Retinal pigment epithelial cell (primary cell): ENCODE measurements around the gene MMP17.

ENCODE experiments used
- DNase-seq: peaks from one replicate; pipeline ENCODE4 v3.0.0-alpha.2; 2010; ENCODE audit warnings: low read depth
- H3K4me3 ChIP-seq: 2 replicates; pipeline ENCODE4 v1.5.1; 2011; ENCODE audit warnings: mild to moderate bottlenecking, low read length, control low read depth, moderate library complexity
- TF ChIP-seq, protein P1 (sequence below): conservative IDR thresholded peaks from 2 replicates; pipeline ENCODE4 v1.5.1; 2011; ENCODE audit warnings: low read depth, low read length, control low read depth, inconsistent platforms

Gene MMP17

GRCh38 chr12:131896811-131897270 is 68.6 kb downstream of the MMP17 start:
- TF ChIP-seq, protein P1, sequence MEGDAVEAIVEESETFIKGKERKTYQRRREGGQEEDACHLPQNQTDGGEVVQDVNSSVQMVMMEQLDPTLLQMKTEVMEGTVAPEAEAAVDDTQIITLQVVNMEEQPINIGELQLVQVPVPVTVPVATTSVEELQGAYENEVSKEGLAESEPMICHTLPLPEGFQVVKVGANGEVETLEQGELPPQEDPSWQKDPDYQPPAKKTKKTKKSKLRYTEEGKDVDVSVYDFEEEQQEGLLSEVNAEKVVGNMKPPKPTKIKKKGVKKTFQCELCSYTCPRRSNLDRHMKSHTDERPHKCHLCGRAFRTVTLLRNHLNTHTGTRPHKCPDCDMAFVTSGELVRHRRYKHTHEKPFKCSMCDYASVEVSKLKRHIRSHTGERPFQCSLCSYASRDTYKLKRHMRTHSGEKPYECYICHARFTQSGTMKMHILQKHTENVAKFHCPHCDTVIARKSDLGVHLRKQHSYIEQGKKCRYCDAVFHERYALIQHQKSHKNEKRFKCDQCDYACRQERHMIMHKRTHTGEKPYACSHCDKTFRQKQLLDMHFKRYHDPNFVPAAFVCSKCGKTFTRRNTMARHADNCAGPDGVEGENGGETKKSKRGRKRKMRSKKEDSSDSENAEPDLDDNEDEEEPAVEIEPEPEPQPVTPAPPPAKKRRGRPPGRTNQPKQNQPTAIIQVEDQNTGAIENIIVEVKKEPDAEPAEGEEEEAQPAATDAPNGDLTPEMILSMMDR, result no peak
- H3K4me3 ChIP-seq, result no peak overlapping the region
- DNase-seq, result no peak

- TF ChIP-seq, protein P1, result no peak
- no peak for DNase-seq
- H3K4me3 ChIP-seq, result no peak overlapping the region
Observed at GRCh38 chr12:131897276-131897675, 69.1 kb downstream of the MMP17 start.

DNA sequence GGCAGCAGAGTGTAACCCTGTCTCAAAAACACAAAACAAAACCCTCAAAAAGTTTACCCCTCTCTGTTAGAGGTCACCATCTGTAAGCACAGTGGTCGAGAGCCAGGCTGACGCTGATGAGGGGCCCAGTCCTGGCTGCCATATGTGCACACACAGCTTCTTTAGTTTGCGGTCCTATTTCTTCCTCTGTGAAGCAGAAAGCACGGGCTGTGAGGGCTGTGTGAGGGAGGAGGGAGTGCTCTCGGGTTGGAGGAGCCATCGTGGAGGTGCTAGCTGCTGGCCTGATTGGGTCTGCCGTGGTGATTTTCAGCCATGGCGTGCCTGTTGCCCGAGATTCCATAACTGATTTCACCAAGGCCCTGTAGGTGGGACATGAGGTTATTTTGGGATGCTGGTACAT is 69.7 kb downstream of the MMP17 start:
- TF ChIP-seq, protein P1, result no peak
- no peak for DNase-seq
- H3K4me3 ChIP-seq, result no peak overlapping the region

GRCh38 chr12:131900397-131900796 is 72.2 kb downstream of the MMP17 start:
- no peak overlapping the region for H3K4me3 ChIP-seq
- TF ChIP-seq, protein P1, result no peak
- DNase-seq, result no peak
